Hepatocyte (in vitro differentiated cells): Measurements from ENCODE around the gene MOB3B. TPM values are rescaled to one million over a fixed set of nuclear protein-coding genes. Genes with fewer than 3 reads are reported as not detected.

Experiments
- DNase-seq: peaks from one replicate; pipeline ENCODE4 v3.0.0-alpha.2; 2016; ENCODE audit warnings: low spot score
- H2AFZ ChIP-seq: fragments of 200-600 bp; sonication (generic); 2 replicates; pipeline ENCODE4 v1.6.0; 2016; ENCODE audit warnings: antibody characterized with exemption, mild to moderate bottlenecking
- H3K27ac ChIP-seq: fragments of 200-600 bp; sonication (generic); 2 replicates; pipeline ENCODE4 v1.5.1; 2016; ENCODE audit warnings: mild to moderate bottlenecking
- H3K27me3 ChIP-seq: fragments of 200-600 bp; sonication (generic); 2 replicates; pipeline ENCODE4 v1.6.1; 2016
- H3K36me3 ChIP-seq: fragments of 200-600 bp; sonication (generic); replicated peaks from 2 replicates; pipeline ENCODE4 v1.5.1; 2016; ENCODE audit warnings: low read depth; ENCODE audit not compliant: insufficient read depth
- H3K4me1 ChIP-seq: fragments of 200-600 bp; sonication (generic); 2 replicates; pipeline ENCODE4 v1.5.1; 2016; ENCODE audit warnings: mild to moderate bottlenecking, moderate library complexity; ENCODE audit not compliant: insufficient read depth
- H3K4me2 ChIP-seq: fragments of 200-600 bp; sonication (generic); 2 replicates; pipeline ENCODE4 v1.6.0; 2016
- H3K4me3 ChIP-seq: fragments of 200-600 bp; sonication (generic); 2 replicates; pipeline ENCODE4 v1.5.1; 2016; ENCODE audit warnings: mild to moderate bottlenecking
- H3K79me2 ChIP-seq: fragments of 200-600 bp; sonication (generic); 2 replicates; pipeline ENCODE4 v1.6.0; 2017; ENCODE audit warnings: mild to moderate bottlenecking
- H3K9me2 ChIP-seq: fragments of 200-600 bp; sonication (generic); replicated peaks from 2 replicates; pipeline ENCODE4 v1.6.0; 2017; ENCODE audit warnings: mild to moderate bottlenecking; ENCODE audit not compliant: insufficient read depth
- H3K9me3 ChIP-seq: fragments of 200-600 bp; sonication (generic); 2 replicates; pipeline ENCODE4 v1.5.1; 2016; ENCODE audit warnings: low read depth, mild to moderate bottlenecking
- H4K20me1 ChIP-seq: fragments of 200-600 bp; sonication (generic); 2 replicates; pipeline ENCODE4 v1.6.0; 2016; ENCODE audit warnings: mild to moderate bottlenecking; ENCODE audit not compliant: insufficient read depth, poor library complexity, severe bottlenecking
- EZH2 ChIP-seq: fragments of 200-600 bp; sonication (generic); IDR thresholded peaks from 2 replicates; pipeline ENCODE4 v1.6.1; 2016; ENCODE audit warnings: antibody characterized with exemption, mild to moderate bottlenecking, borderline replicate concordance
- EZH2phosphoT487 ChIP-seq: fragments of 200-600 bp; sonication (generic); IDR thresholded peaks from one replicate; pipeline ENCODE4 v1.6.1; 2018; ENCODE audit warnings: antibody characterized with exemption, mild to moderate bottlenecking, low read depth, moderate library complexity; ENCODE audit not compliant: unreplicated experiment, severe bottlenecking
- WGBS: methylation state at CpG from one replicate; pipeline ENCODE4 v1.1.6; 2016; ENCODE audit warnings: low lambda C conversion rate; ENCODE audit errors: missing lambda C conversion rate; 5-methylcytosine and 5-hydroxymethylcytosine counted together
- polyA plus RNA-seq: library from polyadenylated mRNA; unstranded; fragments of >200 nt; fragmentation: Nextera tagmentation; extraction: Ambion mirVana; gene quantifications from 2 replicates; pipeline ENCODE4 v1.2.1, GENCODE V29; 2016
- total RNA-seq: library from RNA; depleted of rRNA; stranded (reverse); fragments of >200 nt; gene quantifications from 2 replicates; pipeline ENCODE4 v1.2.3, GENCODE V29; 2014
- TF ChIP-seq, protein P1 (sequence below): fragments of 200-600 bp; sonication (generic); IDR thresholded peaks from 2 replicates; pipeline ENCODE4 v1.5.1; 2016; ENCODE audit warnings: antibody characterized with exemption, mild to moderate bottlenecking; ENCODE audit not compliant: poor library complexity

The MOB3B gene
- total and polyA plus RNA-seq, 2 experiments from 2014 or later, result 13.3 to 13.5 TPM

DNA sequence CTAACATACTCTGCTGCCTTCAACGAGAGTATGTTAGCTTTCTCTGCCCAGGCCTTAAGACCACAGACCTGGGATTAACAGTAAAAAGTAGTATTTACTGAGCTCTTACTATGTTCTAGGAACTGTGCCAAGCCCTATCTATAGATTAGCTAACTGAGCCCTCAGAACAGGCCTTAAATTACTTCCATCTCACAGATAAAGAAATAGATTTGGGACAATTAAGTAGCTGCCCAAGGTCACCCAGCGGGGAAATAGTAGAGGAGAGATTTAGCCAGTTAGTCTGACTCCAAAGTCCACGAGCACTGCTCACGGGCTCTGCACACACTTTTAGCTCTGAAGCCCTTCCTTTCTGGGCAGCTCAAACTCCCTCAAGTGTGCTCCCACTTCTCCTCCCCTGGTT lies 168.1 kb downstream of the MOB3B start:
- no peaks in the 10 kb centered on the region for H3K9me2 ChIP-seq
- TF ChIP-seq EZH2 (no peak), EZH2phosphoT487 (no peak)
- TF ChIP-seq, protein P1, sequence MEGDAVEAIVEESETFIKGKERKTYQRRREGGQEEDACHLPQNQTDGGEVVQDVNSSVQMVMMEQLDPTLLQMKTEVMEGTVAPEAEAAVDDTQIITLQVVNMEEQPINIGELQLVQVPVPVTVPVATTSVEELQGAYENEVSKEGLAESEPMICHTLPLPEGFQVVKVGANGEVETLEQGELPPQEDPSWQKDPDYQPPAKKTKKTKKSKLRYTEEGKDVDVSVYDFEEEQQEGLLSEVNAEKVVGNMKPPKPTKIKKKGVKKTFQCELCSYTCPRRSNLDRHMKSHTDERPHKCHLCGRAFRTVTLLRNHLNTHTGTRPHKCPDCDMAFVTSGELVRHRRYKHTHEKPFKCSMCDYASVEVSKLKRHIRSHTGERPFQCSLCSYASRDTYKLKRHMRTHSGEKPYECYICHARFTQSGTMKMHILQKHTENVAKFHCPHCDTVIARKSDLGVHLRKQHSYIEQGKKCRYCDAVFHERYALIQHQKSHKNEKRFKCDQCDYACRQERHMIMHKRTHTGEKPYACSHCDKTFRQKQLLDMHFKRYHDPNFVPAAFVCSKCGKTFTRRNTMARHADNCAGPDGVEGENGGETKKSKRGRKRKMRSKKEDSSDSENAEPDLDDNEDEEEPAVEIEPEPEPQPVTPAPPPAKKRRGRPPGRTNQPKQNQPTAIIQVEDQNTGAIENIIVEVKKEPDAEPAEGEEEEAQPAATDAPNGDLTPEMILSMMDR, result no peak
- H2AFZ ChIP-seq, result no peak overlapping the region
- H3K27ac ChIP-seq, result peak overlapping the region; percentile 76
- H4K20me1 ChIP-seq, result no peaks in the 10 kb centered on the region
- H3K36me3 ChIP-seq, result no peaks in the 10 kb centered on the region
- H3K4me1 ChIP-seq, result peaks cover 53% of the 10 kb centered on the region
- WGBS, result 36% methylated on average over 4 of the region's 4 CpGs
- H3K4me3 ChIP-seq, result no peak overlapping the region
- DNase-seq, result peak; percentile 39
- peak overlapping the region; percentile 31 for H3K4me2 ChIP-seq
- peaks cover 27% of the 10 kb centered on the region for H3K79me2 ChIP-seq
- no peaks in the 10 kb centered on the region for H3K9me3 ChIP-seq
- no peaks in the 10 kb centered on the region for H3K27me3 ChIP-seq

DNA sequence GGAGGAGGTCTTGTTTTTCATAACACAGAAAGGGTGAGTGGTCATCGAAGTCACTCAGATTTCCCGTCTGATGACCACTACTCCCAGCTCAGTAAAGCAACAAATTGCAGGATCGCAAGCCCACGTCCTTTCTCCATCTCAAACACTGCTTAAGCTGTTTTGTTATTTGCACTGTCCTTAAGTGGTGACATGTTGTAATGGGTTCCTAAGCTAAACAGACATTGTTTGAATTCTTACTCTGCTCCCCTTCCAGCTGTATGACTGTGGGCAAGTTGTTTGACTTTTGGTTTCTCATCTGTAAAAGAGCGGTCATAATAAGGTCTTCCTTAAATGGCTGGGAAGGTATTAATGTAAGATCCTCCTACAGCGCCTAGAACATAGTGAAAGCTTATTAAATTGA lies 169.9 kb downstream of the MOB3B start:
- H3K36me3 ChIP-seq, result no peaks in the 10 kb centered on the region
- no peaks in the 10 kb centered on the region for H3K27me3 ChIP-seq
- H3K79me2 ChIP-seq, result peaks cover 24% of the 10 kb centered on the region
- peaks cover 46% of the 10 kb centered on the region for H3K4me1 ChIP-seq
- H3K4me3 ChIP-seq, result no peak overlapping the region
- no peaks in the 10 kb centered on the region for H3K9me3 ChIP-seq
- H4K20me1 ChIP-seq, result no peaks in the 10 kb centered on the region
- H3K4me2 ChIP-seq, result no peak overlapping the region
- H3K27ac ChIP-seq, result peak overlapping the region; percentile 76
- no peaks in the 10 kb centered on the region for H3K9me2 ChIP-seq
- no peak overlapping the region for H2AFZ ChIP-seq
- WGBS, result 73% methylated on average over 6 of the region's 6 CpGs
- no peak for DNase-seq
- TF ChIP-seq EZH2phosphoT487, result no peak
- TF ChIP-seq, protein P1, result no peak
- TF ChIP-seq EZH2, result no peak

DNA sequence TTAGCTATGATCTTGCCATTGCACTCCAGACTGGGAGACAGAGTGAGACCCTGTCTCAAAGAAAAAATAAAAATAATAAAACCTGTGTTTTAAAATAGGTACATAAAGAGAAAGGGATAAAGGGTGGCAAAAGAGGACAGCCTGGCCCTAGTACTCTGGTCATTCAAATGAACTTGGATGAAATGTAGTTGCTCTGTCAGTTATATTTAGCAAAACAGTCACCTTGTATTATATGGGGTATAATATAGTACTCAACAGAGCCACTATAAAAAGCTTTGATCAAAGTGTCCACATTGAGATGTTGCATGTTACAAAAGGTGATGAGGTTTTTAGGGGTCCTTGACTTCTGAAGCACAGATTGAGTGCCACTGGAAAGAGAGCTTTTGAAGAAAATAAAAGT lies 171.6 kb downstream of the MOB3B start:
- no peaks in the 10 kb centered on the region for H3K9me3 ChIP-seq
- no peak overlapping the region for H3K4me2 ChIP-seq
- TF ChIP-seq, protein P1, result no peak
- no peak for TF ChIP-seq EZH2
- no peak for TF ChIP-seq EZH2phosphoT487
- H3K27me3 ChIP-seq, result no peaks in the 10 kb centered on the region
- H2AFZ ChIP-seq, result no peak overlapping the region
- H3K9me2 ChIP-seq, result no peaks in the 10 kb centered on the region
- no peak overlapping the region for H3K27ac ChIP-seq
- H3K4me3 ChIP-seq, result no peak overlapping the region
- peaks cover 45% of the 10 kb centered on the region for H3K4me1 ChIP-seq
- no peaks in the 10 kb centered on the region for H3K36me3 ChIP-seq
- DNase-seq, result no peak
- H4K20me1 ChIP-seq, result no peaks in the 10 kb centered on the region
- peaks cover 16% of the 10 kb centered on the region for H3K79me2 ChIP-seq

DNA sequence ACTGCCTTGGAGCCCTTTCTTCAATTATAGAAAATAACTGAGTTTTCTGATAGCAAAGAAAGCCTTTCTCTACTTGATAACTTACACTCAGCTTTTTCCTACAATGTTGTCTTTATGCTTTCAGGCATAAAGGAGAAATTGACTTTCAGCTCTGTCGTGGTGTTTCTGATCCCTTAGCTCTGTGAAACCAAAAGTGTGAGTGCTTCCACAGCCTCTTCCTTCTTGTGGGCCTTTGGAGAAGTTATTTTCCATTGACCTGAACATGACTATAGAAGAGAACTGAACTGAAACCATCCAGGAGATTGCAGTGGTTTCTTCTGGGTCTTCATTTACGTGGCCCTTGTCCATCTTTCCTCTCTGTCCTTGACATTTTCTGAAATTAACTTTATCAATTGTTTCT lies 173.2 kb downstream of the MOB3B start:
- WGBS, result 61% methylated on average over 2 of the region's 2 CpGs
- Histone ChIP-seq H3K9me2 (no peaks in the 10 kb centered on the region), H3K4me3 (no peak overlapping the region), H3K27ac (peak overlapping the region; percentile 73), H3K4me2 (no peak overlapping the region), H2AFZ (no peak overlapping the region), H3K4me1 (peaks cover 30% of the 10 kb centered on the region), H3K27me3 (no peaks in the 10 kb centered on the region), H3K9me3 (no peaks in the 10 kb centered on the region), H4K20me1 (no peaks in the 10 kb centered on the region), H3K79me2 (peaks cover 16% of the 10 kb centered on the region), H3K36me3 (no peaks in the 10 kb centered on the region)
- TF ChIP-seq EZH2, result no peak
- DNase-seq, result no peak
